Neural cell (in vitro differentiated cells): ENCODE data around the gene OLIG2. TPM values are rescaled to one million over a fixed set of nuclear protein-coding genes. Genes with fewer than 3 reads are reported as not detected.

Experiments used
- H2AFZ ChIP-seq: fragments of 200-600, 300-800 bp; sonication (generic), shearing (Covaris generic); 2 replicates; pipeline ENCODE4 v1.6.0; 2014; ENCODE audit warnings: low read depth, mild to moderate bottlenecking, antibody characterized with exemption, low read length, moderate library complexity
- H3F3A ChIP-seq: fragments of 200-600 bp; shearing (Covaris generic); 2 replicates; pipeline ENCODE4 v1.6.1; 2016; ENCODE audit warnings: mild to moderate bottlenecking, moderate library complexity, mixed read lengths, antibody characterized with exemption, low read length; ENCODE audit not compliant: insufficient read depth, poor library complexity, severe bottlenecking
- H3K27ac ChIP-seq: fragments of 200-600, 300-800 bp; sonication (generic), shearing (Covaris generic); 2 replicates; pipeline ENCODE4 v1.5.1; 2014; ENCODE audit warnings: mild to moderate bottlenecking, low read length, moderate library complexity
- H3K27me3 ChIP-seq: fragments of 300-800, 200-600 bp; sonication (generic), shearing (Covaris generic); 2 replicates; pipeline ENCODE4 v1.6.0; 2014; ENCODE audit warnings: mild to moderate bottlenecking, low read depth, low read length, moderate library complexity; ENCODE audit not compliant: insufficient read depth
- H3K36me3 ChIP-seq: fragments of 300-800, 200-600 bp; sonication (generic), shearing (Covaris generic); 2 replicates; pipeline ENCODE4 v1.5.1; 2014; ENCODE audit warnings: mild to moderate bottlenecking, antibody characterized with exemption, low read length, moderate library complexity; ENCODE audit not compliant: insufficient read depth
- H3K4me2 ChIP-seq: fragments of 300-800, 200-600 bp; sonication (generic), shearing (Covaris generic); 2 replicates; pipeline ENCODE4 v1.6.0; 2014; ENCODE audit warnings: mild to moderate bottlenecking, low read length
- H3K4me3 ChIP-seq: fragments of 300-800, 200-600 bp; sonication (generic), shearing (Covaris generic); 2 replicates; pipeline ENCODE4 v1.5.1; 2014; ENCODE audit warnings: mild to moderate bottlenecking, low read length, moderate library complexity
- H3K79me2 ChIP-seq: fragments of 200-600 bp; shearing (Covaris generic); replicated peaks from 2 replicates; pipeline ENCODE4 v1.6.0; 2014; ENCODE audit warnings: mild to moderate bottlenecking, low read length, moderate library complexity; ENCODE audit not compliant: insufficient read depth
- H3K9ac ChIP-seq: fragments of 300-800, 200-600 bp; sonication (generic), shearing (Covaris generic); 2 replicates; pipeline ENCODE4 v1.6.1; 2016; ENCODE audit warnings: mild to moderate bottlenecking, low read length, mixed read lengths
- H3K9me2 ChIP-seq: fragments of 200-600 bp; shearing (Covaris generic); 2 replicates; pipeline ENCODE4 v1.6.1; 2016; ENCODE audit warnings: mild to moderate bottlenecking, low read length, mixed read lengths; ENCODE audit not compliant: insufficient read depth
- H3K9me3 ChIP-seq: fragments of 200-600, 300-800 bp; sonication (generic), shearing (Covaris generic); 2 replicates; pipeline ENCODE4 v1.6.1; 2016; ENCODE audit warnings: mild to moderate bottlenecking, mixed run types, low read length, moderate library complexity, mixed read lengths
- H4K20me1 ChIP-seq: fragments of 200-600 bp; shearing (Covaris generic); 2 replicates; pipeline ENCODE4 v1.6.1; 2016; ENCODE audit warnings: mild to moderate bottlenecking, mixed run types; ENCODE audit not compliant: insufficient read depth
- EP300 ChIP-seq: fragments of 450-650 bp; conservative IDR thresholded peaks from 2 replicates; pipeline ENCODE4 v1.6.1; 2014; ENCODE audit warnings: antibody characterized with exemption, mild to moderate bottlenecking, moderate library complexity; ENCODE audit not compliant: poor library complexity, severe bottlenecking
- EZH2 ChIP-seq: fragments of 200-600, 300-800 bp; shearing (Covaris generic), sonication (generic); IDR thresholded peaks from 2 replicates; pipeline ENCODE4 v1.6.1; 2014; ENCODE audit warnings: antibody characterized with exemption, low read length, borderline replicate concordance, mild to moderate bottlenecking; ENCODE audit not compliant: insufficient read depth, poor library complexity, severe bottlenecking
- MXI1 ChIP-seq: fragments of 450-650 bp; conservative IDR thresholded peaks from 2 replicates; pipeline ENCODE4 v1.6.1; 2014; ENCODE audit warnings: antibody characterized with exemption, mild to moderate bottlenecking; ENCODE audit not compliant: poor library complexity, severe bottlenecking
- POLR2AphosphoS5 ChIP-seq: IDR thresholded peaks from 2 replicates; pipeline ENCODE4 v1.6.1; 2012
- RAD21 ChIP-seq: fragments of 450-650 bp; conservative IDR thresholded peaks from 2 replicates; pipeline ENCODE4 v1.6.1; 2014; ENCODE audit warnings: antibody characterized with exemption, mild to moderate bottlenecking, moderate library complexity
- SMC3 ChIP-seq: fragments of 450-650 bp; conservative IDR thresholded peaks from 2 replicates; pipeline ENCODE4 v1.6.1; 2014; ENCODE audit warnings: antibody characterized with exemption, mild to moderate bottlenecking, moderate library complexity; ENCODE audit not compliant: poor library complexity
- TAF1 ChIP-seq: IDR thresholded peaks from 2 replicates; pipeline ENCODE4 v1.6.1; 2012; ENCODE audit warnings: low read depth
- polyA plus RNA-seq: library from polyadenylated mRNA; depleted of rRNA; stranded (reverse); fragments of >200 nt; gene quantifications from 2 replicates; pipeline ENCODE4 v1.2.3, GENCODE V29; 2014
- TF ChIP-seq, protein P1 (sequence below): fragments of 450-650 bp; IDR thresholded peaks from 2 replicates; pipeline ENCODE4 v1.5.1; 2014; ENCODE audit warnings: antibody characterized with exemption, mild to moderate bottlenecking, moderate library complexity; ENCODE audit not compliant: poor library complexity, severe bottlenecking
- TF ChIP-seq, protein P2 (sequence below): IDR thresholded peaks from 2 replicates; pipeline ENCODE4 v1.6.1; 2012; ENCODE audit warnings: borderline replicate concordance

The OLIG2 gene
- polyA plus RNA-seq, 1 donor from 2014 or later: 0.90 TPM

DNA sequence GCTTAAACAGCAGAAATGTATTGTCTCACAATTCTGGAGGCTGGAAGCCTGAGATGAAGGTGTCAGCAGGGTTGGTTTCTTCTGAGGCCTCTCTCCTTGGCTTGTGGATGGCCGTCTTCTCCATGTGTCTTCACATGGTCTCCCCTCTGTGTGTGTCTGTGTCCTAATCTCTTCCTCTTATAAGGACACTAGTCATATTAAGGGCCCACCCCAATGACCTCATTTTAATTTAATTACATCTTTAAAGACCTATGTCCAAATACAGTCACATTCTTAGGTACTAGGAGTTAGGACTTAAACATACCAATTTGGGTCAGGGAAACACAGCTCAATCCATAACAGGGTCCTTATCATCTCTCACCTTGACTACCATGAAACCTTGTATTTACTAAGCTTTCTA, 14.8 kb upstream of the OLIG2 start:
- H3K27ac ChIP-seq: no peak overlapping the region
- H4K20me1 ChIP-seq: no peaks in the 10 kb centered on the region
- H3K36me3 ChIP-seq: no peaks in the 10 kb centered on the region
- H3K79me2 ChIP-seq: no peaks in the 10 kb centered on the region
- H2AFZ ChIP-seq: no peak overlapping the region
- no peaks in the 10 kb centered on the region for H3K9me3 ChIP-seq
- H3F3A ChIP-seq: no peaks in the 10 kb centered on the region
- no peak overlapping the region for H3K9ac ChIP-seq
- no peak overlapping the region for H3K4me2 ChIP-seq
- TF ChIP-seq, protein P1, sequence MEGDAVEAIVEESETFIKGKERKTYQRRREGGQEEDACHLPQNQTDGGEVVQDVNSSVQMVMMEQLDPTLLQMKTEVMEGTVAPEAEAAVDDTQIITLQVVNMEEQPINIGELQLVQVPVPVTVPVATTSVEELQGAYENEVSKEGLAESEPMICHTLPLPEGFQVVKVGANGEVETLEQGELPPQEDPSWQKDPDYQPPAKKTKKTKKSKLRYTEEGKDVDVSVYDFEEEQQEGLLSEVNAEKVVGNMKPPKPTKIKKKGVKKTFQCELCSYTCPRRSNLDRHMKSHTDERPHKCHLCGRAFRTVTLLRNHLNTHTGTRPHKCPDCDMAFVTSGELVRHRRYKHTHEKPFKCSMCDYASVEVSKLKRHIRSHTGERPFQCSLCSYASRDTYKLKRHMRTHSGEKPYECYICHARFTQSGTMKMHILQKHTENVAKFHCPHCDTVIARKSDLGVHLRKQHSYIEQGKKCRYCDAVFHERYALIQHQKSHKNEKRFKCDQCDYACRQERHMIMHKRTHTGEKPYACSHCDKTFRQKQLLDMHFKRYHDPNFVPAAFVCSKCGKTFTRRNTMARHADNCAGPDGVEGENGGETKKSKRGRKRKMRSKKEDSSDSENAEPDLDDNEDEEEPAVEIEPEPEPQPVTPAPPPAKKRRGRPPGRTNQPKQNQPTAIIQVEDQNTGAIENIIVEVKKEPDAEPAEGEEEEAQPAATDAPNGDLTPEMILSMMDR: no peak
- no peak for TF ChIP-seq EP300
- TF ChIP-seq, protein P2, sequence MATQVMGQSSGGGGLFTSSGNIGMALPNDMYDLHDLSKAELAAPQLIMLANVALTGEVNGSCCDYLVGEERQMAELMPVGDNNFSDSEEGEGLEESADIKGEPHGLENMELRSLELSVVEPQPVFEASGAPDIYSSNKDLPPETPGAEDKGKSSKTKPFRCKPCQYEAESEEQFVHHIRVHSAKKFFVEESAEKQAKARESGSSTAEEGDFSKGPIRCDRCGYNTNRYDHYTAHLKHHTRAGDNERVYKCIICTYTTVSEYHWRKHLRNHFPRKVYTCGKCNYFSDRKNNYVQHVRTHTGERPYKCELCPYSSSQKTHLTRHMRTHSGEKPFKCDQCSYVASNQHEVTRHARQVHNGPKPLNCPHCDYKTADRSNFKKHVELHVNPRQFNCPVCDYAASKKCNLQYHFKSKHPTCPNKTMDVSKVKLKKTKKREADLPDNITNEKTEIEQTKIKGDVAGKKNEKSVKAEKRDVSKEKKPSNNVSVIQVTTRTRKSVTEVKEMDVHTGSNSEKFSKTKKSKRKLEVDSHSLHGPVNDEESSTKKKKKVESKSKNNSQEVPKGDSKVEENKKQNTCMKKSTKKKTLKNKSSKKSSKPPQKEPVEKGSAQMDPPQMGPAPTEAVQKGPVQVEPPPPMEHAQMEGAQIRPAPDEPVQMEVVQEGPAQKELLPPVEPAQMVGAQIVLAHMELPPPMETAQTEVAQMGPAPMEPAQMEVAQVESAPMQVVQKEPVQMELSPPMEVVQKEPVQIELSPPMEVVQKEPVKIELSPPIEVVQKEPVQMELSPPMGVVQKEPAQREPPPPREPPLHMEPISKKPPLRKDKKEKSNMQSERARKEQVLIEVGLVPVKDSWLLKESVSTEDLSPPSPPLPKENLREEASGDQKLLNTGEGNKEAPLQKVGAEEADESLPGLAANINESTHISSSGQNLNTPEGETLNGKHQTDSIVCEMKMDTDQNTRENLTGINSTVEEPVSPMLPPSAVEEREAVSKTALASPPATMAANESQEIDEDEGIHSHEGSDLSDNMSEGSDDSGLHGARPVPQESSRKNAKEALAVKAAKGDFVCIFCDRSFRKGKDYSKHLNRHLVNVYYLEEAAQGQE: no peak
- no peak for TF ChIP-seq RAD21
- no peak for TF ChIP-seq EZH2
- TF ChIP-seq MXI1: no peak
- no peak for TF ChIP-seq TAF1
- no peak for TF ChIP-seq POLR2AphosphoS5
- H3K4me3 ChIP-seq: no peak overlapping the region
- peaks cover 11% of the 10 kb centered on the region for H3K27me3 ChIP-seq
- no peaks in the 10 kb centered on the region for H3K9me2 ChIP-seq

DNA sequence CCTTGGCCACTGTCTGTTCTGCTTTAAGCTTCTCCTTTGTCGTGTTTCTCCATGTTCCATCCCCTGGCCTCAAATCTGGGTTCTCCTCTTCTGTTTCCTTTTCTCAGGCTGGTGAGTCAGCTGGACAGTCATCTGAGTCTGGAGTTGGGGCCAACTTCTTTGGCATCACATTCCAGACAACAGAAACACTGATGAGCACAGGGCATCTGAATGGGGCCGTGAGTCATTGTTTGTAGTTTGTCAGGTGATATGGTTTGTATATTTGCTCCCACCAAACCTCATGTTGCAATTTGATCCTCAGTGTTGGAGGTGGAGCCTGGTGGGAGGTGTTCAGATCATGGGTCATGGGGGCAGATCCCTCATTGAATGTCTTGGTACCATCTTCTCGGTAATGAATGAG, 14.3 kb upstream of the OLIG2 start:
- Histone ChIP-seq H3K9ac (no peak overlapping the region), H3K4me3 (no peak overlapping the region), H3K27me3 (peaks cover 15% of the 10 kb centered on the region), H3K36me3 (no peaks in the 10 kb centered on the region), H3K27ac (no peak overlapping the region), H3K4me2 (no peak overlapping the region), H3K79me2 (no peaks in the 10 kb centered on the region), H2AFZ (no peak overlapping the region), H3K9me3 (no peaks in the 10 kb centered on the region), H3K9me2 (no peaks in the 10 kb centered on the region), H4K20me1 (no peaks in the 10 kb centered on the region), H3F3A (no peaks in the 10 kb centered on the region)
- TF ChIP-seq, protein P1: no peak
- no peak for TF ChIP-seq POLR2AphosphoS5
- no peak for TF ChIP-seq EZH2
- no peak for TF ChIP-seq EP300
- TF ChIP-seq, protein P2: no peak
- no peak for TF ChIP-seq TAF1
- TF ChIP-seq MXI1: no peak
- no peak for TF ChIP-seq RAD21
- no peak for TF ChIP-seq SMC3
